ENCODE data around the gene MPHOSPH6. TPM values are rescaled to one million over a fixed set of nuclear protein-coding genes. Genes with fewer than 3 reads are reported as not detected.

The MPHOSPH6 gene
- 48.8 and 52.7 TPM in 2 replicates for total RNA-seq

GRCh38 chr16:82169861-82170845, at the start of gene MPHOSPH6:
Gene MPHOSPH6 (minus strand): TSS chr16:82170224. CDS start chr16:82170175, 49 bp downstream.

Other genes starting within 250 kb of the MPHOSPH6 start
- 3.7 and 3.8 TPM in 2 replicates for gene SDR42E1, start 158.8 kb downstream of the MPHOSPH6 start, total RNA-seq
- 299 and 347 TPM in 2 replicates for gene HSD17B2, start 135.0 kb downstream of the MPHOSPH6 start, total RNA-seq